Smooth muscle cell (in vitro differentiated cells): ENCODE measurements around the gene LHFPL6. TPM values are rescaled to one million over a fixed set of nuclear protein-coding genes. Genes with fewer than 3 reads are reported as not detected.

Experiments used
- DNase-seq: peaks from one replicate; lab custom pipeline; 2025; ENCODE audit not compliant: unreplicated experiment; lab: John Stamatoyannopoulos, UW
- H2AFZ ChIP-seq: fragments of 200-600 bp; sonication (generic); 2 replicates; pipeline ENCODE4 v1.6.0; 2016; ENCODE audit warnings: antibody characterized with exemption, low read depth, mild to moderate bottlenecking
- H3F3A ChIP-seq: fragments of 200-600 bp; sonication (generic); 2 replicates; pipeline ENCODE4 v1.6.0; 2017; ENCODE audit warnings: antibody characterized with exemption, low read depth
- H3K27ac ChIP-seq: fragments of 200-600 bp; sonication (generic); 2 replicates; pipeline ENCODE4 v1.5.1; 2016; ENCODE audit warnings: low read depth, mild to moderate bottlenecking
- H3K27me3 ChIP-seq: fragments of 200-600 bp; sonication (generic); 2 replicates; pipeline ENCODE4 v1.6.1; 2016; ENCODE audit warnings: low read depth, mild to moderate bottlenecking
- H3K36me3 ChIP-seq: fragments of 200-600 bp; sonication (generic); 2 replicates; pipeline ENCODE4 v1.5.1; 2016; ENCODE audit warnings: low read depth
- H3K4me1 ChIP-seq: fragments of 200-600 bp; sonication (generic); 2 replicates; pipeline ENCODE4 v1.5.1; 2016; ENCODE audit warnings: low read depth
- H3K4me2 ChIP-seq: fragments of 200-600 bp; sonication (generic); 2 replicates; pipeline ENCODE4 v1.6.0; 2016; ENCODE audit warnings: mild to moderate bottlenecking
- H3K4me3 ChIP-seq: fragments of 200-600 bp; sonication (generic); 2 replicates; pipeline ENCODE4 v1.5.1; 2016; ENCODE audit warnings: mild to moderate bottlenecking
- H3K79me2 ChIP-seq: fragments of 200-600 bp; sonication (generic); 2 replicates; pipeline ENCODE4 v1.6.0; 2016; ENCODE audit warnings: low read depth, mild to moderate bottlenecking
- H3K9ac ChIP-seq: fragments of 200-600 bp; sonication (generic); 2 replicates; pipeline ENCODE4 v1.6.0; 2016; ENCODE audit warnings: low read depth
- H3K9me3 ChIP-seq: fragments of 200-600 bp; sonication (generic); replicated peaks from 2 replicates; pipeline ENCODE4 v1.5.1; 2016; ENCODE audit warnings: low read depth
- H4K20me1 ChIP-seq: fragments of 200-600 bp; sonication (generic); 2 replicates; pipeline ENCODE4 v1.6.0; 2016; ENCODE audit warnings: low read depth
- WGBS: methylation state at CpG from one replicate; pipeline ENCODE4 v1.1.7; 2016; ENCODE audit warnings: low lambda C conversion rate; 5-methylcytosine and 5-hydroxymethylcytosine counted together
- polyA plus RNA-seq: library from polyadenylated mRNA; unstranded; fragments of >200 nt; fragmentation: Nextera tagmentation; extraction: Ambion mirVana; gene quantifications from 2 replicates; pipeline ENCODE4 v1.2.1, GENCODE V29; 2016
- total RNA-seq: library from RNA; depleted of rRNA; stranded (reverse); fragments of >200 nt; gene quantifications from 2 replicates; pipeline ENCODE4 v1.2.3, GENCODE V29; 2014
- TF ChIP-seq, protein P1 (sequence below): fragments of 200-600 bp; sonication (generic); IDR thresholded peaks from 2 replicates; pipeline ENCODE4 v1.5.1; 2017; ENCODE audit warnings: borderline replicate concordance, mild to moderate bottlenecking, antibody characterized with exemption; ENCODE audit not compliant: insufficient read depth, poor library complexity, severe bottlenecking

The LHFPL6 gene
- total and polyA plus RNA-seq, 2 experiments from 2014 or later: 24.7 to 43.6 TPM

GRCh38 chr13:39571502-39572092 lies 31.4 kb downstream of the LHFPL6 start:
- Histone ChIP-seq H3K36me3 (no peaks in the 10 kb centered on the region), H3F3A (no peaks in the 10 kb centered on the region), H3K4me2 (no peak overlapping the region), H3K4me1 (no peaks in the 10 kb centered on the region), H3K27me3 (no peaks in the 10 kb centered on the region), H3K4me3 (no peak overlapping the region), H3K27ac (no peak overlapping the region), H3K79me2 (peaks cover 19% of the 10 kb centered on the region), H3K9me3 (no peaks in the 10 kb centered on the region), H3K9ac (no peak overlapping the region), H4K20me1 (no peaks in the 10 kb centered on the region), H2AFZ (no peak overlapping the region)
- 93% methylated on average over 15 of the region's 15 CpGs for WGBS
- DNase-seq: no peak
- TF ChIP-seq, protein P1, sequence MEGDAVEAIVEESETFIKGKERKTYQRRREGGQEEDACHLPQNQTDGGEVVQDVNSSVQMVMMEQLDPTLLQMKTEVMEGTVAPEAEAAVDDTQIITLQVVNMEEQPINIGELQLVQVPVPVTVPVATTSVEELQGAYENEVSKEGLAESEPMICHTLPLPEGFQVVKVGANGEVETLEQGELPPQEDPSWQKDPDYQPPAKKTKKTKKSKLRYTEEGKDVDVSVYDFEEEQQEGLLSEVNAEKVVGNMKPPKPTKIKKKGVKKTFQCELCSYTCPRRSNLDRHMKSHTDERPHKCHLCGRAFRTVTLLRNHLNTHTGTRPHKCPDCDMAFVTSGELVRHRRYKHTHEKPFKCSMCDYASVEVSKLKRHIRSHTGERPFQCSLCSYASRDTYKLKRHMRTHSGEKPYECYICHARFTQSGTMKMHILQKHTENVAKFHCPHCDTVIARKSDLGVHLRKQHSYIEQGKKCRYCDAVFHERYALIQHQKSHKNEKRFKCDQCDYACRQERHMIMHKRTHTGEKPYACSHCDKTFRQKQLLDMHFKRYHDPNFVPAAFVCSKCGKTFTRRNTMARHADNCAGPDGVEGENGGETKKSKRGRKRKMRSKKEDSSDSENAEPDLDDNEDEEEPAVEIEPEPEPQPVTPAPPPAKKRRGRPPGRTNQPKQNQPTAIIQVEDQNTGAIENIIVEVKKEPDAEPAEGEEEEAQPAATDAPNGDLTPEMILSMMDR: no peak

GRCh38 chr13:39567569-39567968 lies 35.4 kb downstream of the LHFPL6 start:
- TF ChIP-seq, protein P1: no peak
- H3K9me3 ChIP-seq: no peaks in the 10 kb centered on the region
- H3K36me3 ChIP-seq: no peaks in the 10 kb centered on the region
- no peak overlapping the region for H2AFZ ChIP-seq
- H4K20me1 ChIP-seq: no peaks in the 10 kb centered on the region
- H3K4me1 ChIP-seq: peaks cover 26% of the 10 kb centered on the region
- peaks cover 25% of the 10 kb centered on the region for H3K79me2 ChIP-seq
- no peak overlapping the region for H3K4me3 ChIP-seq
- H3K9ac ChIP-seq: no peak overlapping the region
- no peak overlapping the region for H3K4me2 ChIP-seq
- H3K27ac ChIP-seq: peak overlapping the region; percentile 94
- no peaks in the 10 kb centered on the region for H3K27me3 ChIP-seq
- H3F3A ChIP-seq: peaks cover 8% of the 10 kb centered on the region
- DNase-seq: no peak
- WGBS: 83% methylated on average over 1 of the region's 1 CpG

- Histone ChIP-seq H3K4me2 (peak overlapping the region; percentile 76), H3K4me1 (peaks cover 26% of the 10 kb centered on the region), H4K20me1 (no peaks in the 10 kb centered on the region), H3K36me3 (no peaks in the 10 kb centered on the region), H3F3A (peaks cover 8% of the 10 kb centered on the region), H3K9me3 (no peaks in the 10 kb centered on the region), H3K9ac (peak overlapping the region; percentile 62), H3K4me3 (peak overlapping the region; percentile 36), H2AFZ (peak overlapping the region; percentile 25), H3K27ac (peak overlapping the region; percentile 94), H3K79me2 (peaks cover 21% of the 10 kb centered on the region), H3K27me3 (no peaks in the 10 kb centered on the region)
- 78% methylated on average over 8 of the region's 8 CpGs for WGBS
- no peak for DNase-seq
- TF ChIP-seq, protein P1: no peak
Measured at GRCh38 chr13:39566216-39566869, 36.6 kb downstream of the LHFPL6 start.
